ENCODE data around the gene ABHD17A. TPM values are rescaled to one million over a fixed set of nuclear protein-coding genes. Genes with fewer than 3 reads are reported as not detected.

ABHD17A gene
- total RNA-seq, 1 donor from 2014 or later: 83.0 TPM

GRCh38 chr19:1856698-1857603, 28.3 kb downstream of the ABHD17A start:
- Histone ChIP-seq H3K4me3 (peak overlapping the region; percentile 43 to 46), H3K36me3 (no peaks in the 10 kb centered on the region), H3K27ac (peak overlapping the region; percentile 79), H3K27me3 (no peaks in the 10 kb centered on the region), H3K4me1 (peaks cover 100% of the 10 kb centered on the region), H3K9me3 (no peaks in the 10 kb centered on the region)
- intact Hi-C loops (cut with DNase I): no loop called here
- DNase-seq (ENCODE audit: extremely low spot score in 2 of 2): no peak
- TF ChIP-seq POLR2AphosphoS5 (IDR thresholded peaks at IDR 0.05; ENCODE audit: insufficient read depth in 1 of 2, low read depth in 1 of 2): peak in 1 of 2 donors; percentile 51
- no peak for TF ChIP-seq POLR2A (IDR thresholded peaks at IDR 0.05)
- no peak for TF ChIP-seq CTCF (IDR thresholded peaks at IDR 0.05)

GRCh38 chr19:1856345-1856697, 29.0 kb downstream of the ABHD17A start:
- H3K4me3 ChIP-seq: peak overlapping the region; percentile 43 to 46
- TF ChIP-seq POLR2A (IDR thresholded peaks at IDR 0.05): no peak
- TF ChIP-seq CTCF (IDR thresholded peaks at IDR 0.05): no peak
- TF ChIP-seq POLR2AphosphoS5 (IDR thresholded peaks at IDR 0.05; ENCODE audit: insufficient read depth in 1 of 2, low read depth in 1 of 2): no peak
- no peaks in the 10 kb centered on the region for H3K9me3 ChIP-seq
- no peak for DNase-seq (ENCODE audit: extremely low spot score in 2 of 2)
- intact Hi-C loops (cut with DNase I): no loop called here
- H3K27ac ChIP-seq: peak overlapping the region; percentile 79
- H3K4me1 ChIP-seq: peaks cover 97% of the 10 kb centered on the region
- no peaks in the 10 kb centered on the region for H3K36me3 ChIP-seq
- no peaks in the 10 kb centered on the region for H3K27me3 ChIP-seq

- H3K4me3 ChIP-seq: peak overlapping the region; percentile 43 to 46
- no peaks in the 10 kb centered on the region for H3K27me3 ChIP-seq
- no peaks in the 10 kb centered on the region for H3K36me3 ChIP-seq
- peaks cover 92% of the 10 kb centered on the region for H3K4me1 ChIP-seq
- no peaks in the 10 kb centered on the region for H3K9me3 ChIP-seq
- intact Hi-C loops (cut with DNase I): no loop called here
- peak overlapping the region; percentile 79 for H3K27ac ChIP-seq
- DNase-seq (ENCODE audit: extremely low spot score in 2 of 2): no peak
- no peak for TF ChIP-seq CTCF (IDR thresholded peaks at IDR 0.05)
- TF ChIP-seq POLR2A (IDR thresholded peaks at IDR 0.05): no peak
- no peak for TF ChIP-seq POLR2AphosphoS5 (IDR thresholded peaks at IDR 0.05; ENCODE audit: insufficient read depth in 1 of 2, low read depth in 1 of 2)
These were observed 29.5 kb downstream of the ABHD17A start for GRCh38 chr19:1855828-1856255.

DNA sequence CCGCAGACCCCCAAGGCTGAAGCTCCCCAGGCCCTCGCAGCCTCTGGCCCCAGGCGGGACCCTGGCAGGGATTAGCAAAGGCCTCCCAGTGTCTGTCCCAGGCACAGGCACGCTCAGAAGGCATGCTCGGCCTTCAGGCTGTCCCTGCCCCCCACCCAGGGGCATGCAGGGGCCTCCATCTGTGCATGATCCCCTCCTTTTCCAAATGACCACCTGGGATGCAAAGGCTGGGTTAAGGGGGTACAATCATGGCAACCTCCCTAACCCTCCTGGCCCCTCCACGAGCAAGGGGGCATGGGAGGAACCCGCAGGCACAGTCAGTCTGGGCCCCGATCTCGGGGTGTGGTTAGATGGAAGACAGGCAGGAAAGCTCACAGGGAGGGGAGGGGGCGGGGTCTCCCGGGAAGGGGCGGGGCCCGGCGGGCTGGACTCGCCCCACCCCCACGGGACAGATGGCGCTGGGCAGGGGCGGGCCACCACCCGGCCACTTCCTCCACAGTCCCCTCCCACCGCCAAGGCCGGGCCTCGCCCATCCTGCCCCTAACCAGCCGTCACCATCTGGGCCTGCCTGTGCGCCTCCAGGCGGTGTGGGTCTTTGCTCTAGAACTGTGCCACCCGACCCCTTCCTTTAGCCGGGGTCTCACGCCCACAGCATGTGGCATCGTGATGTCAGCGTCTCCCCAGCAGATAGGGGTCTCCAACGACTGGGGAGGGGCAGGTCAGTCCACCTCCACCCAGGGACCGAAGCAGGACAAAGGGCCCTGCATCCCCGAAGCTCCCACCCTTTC, 30.1 kb downstream of the ABHD17A start:
- Histone ChIP-seq H3K9me3 (no peaks in the 10 kb centered on the region), H3K27ac (peak overlapping the region; percentile 79), H3K4me1 (peaks cover 86% of the 10 kb centered on the region), H3K4me3 (peak overlapping the region; percentile 43 to 46), H3K27me3 (no peaks in the 10 kb centered on the region), H3K36me3 (no peaks in the 10 kb centered on the region)
- peak in 1 of 2 donors; percentile 79 for TF ChIP-seq POLR2AphosphoS5 (IDR thresholded peaks at IDR 0.05; ENCODE audit: insufficient read depth in 1 of 2, low read depth in 1 of 2)
- no peak for TF ChIP-seq CTCF (IDR thresholded peaks at IDR 0.05)
- TF ChIP-seq POLR2A (IDR thresholded peaks at IDR 0.05): peak in 1 of 2 donors; percentile 22
- DNase-seq (ENCODE audit: extremely low spot score in 2 of 2): no peak
- intact Hi-C loops (cut with DNase I): no loop called here
